AG10803 (cell line): ENCODE data around the gene PLOD3.

Experiments used
- DNase-seq: peaks from one replicate; pipeline ENCODE4 v3.0.0; 2010; ENCODE audit warnings: low read depth
- H3K4me3 ChIP-seq: 2 replicates; pipeline ENCODE4 v1.5.1; 2011; ENCODE audit warnings: mild to moderate bottlenecking, low read length, control low read depth
- CTCF ChIP-seq: conservative IDR thresholded peaks from 2 replicates; pipeline ENCODE4 v1.5.1; 2011; ENCODE audit warnings: mild to moderate bottlenecking, low read length, control low read depth, inconsistent platforms

PLOD3 gene

GRCh38 chr7:101160910-101161309 is 56.5 kb downstream of the PLOD3 start:
- no peak overlapping the region for H3K4me3 ChIP-seq
- no peak for TF ChIP-seq CTCF
- no peak for DNase-seq

GRCh38 chr7:101159696-101160674 is 57.4 kb downstream of the PLOD3 start:
- no peak overlapping the region for H3K4me3 ChIP-seq
- TF ChIP-seq CTCF: no peak
- DNase-seq: no peak

- no peak overlapping the region for H3K4me3 ChIP-seq
- no peak for DNase-seq
- TF ChIP-seq CTCF: no peak
Measured at GRCh38 chr7:101156866-101157589, 60.4 kb downstream of the PLOD3 start.

- TF ChIP-seq CTCF: peak; percentile 30
- no peak for DNase-seq
- H3K4me3 ChIP-seq: no peak overlapping the region
Measured at GRCh38 chr7:101156277-101156676, 61.1 kb downstream of the PLOD3 start.
